Panc1 (cell line): ENCODE results near the gene KLHDC8A.

ENCODE experiments used
- CTCF ChIP-seq: fragments of 450-650 bp; IDR thresholded peaks from 2 replicates; pipeline ENCODE4 v1.5.1; 2017; ENCODE audit warnings: mild to moderate bottlenecking
- POLR2AphosphoS5 ChIP-seq: IDR thresholded peaks from 2 replicates; pipeline ENCODE4 v1.6.1; 2012; ENCODE audit warnings: mild to moderate bottlenecking, low read depth, low read length, moderate library complexity
- TCF7L2 ChIP-seq: IDR thresholded peaks from 2 replicates; pipeline ENCODE4 v1.6.1; 2011; ENCODE audit warnings: mild to moderate bottlenecking, low read depth, low read length, inconsistent platforms
- TF ChIP-seq, protein P1 (sequence below), 2 experiments: IDR thresholded peaks; 2 replicates each; pipeline ENCODE4 v1.6.1; 2011 to 2012; ENCODE audit warnings: low read depth in 2 of 2, control low read depth in 1 of 2, low read length in 1 of 2, mild to moderate bottlenecking in 1 of 2, moderate library complexity in 1 of 2; ENCODE audit not compliant: insufficient read depth in 1 of 2

DNA sequence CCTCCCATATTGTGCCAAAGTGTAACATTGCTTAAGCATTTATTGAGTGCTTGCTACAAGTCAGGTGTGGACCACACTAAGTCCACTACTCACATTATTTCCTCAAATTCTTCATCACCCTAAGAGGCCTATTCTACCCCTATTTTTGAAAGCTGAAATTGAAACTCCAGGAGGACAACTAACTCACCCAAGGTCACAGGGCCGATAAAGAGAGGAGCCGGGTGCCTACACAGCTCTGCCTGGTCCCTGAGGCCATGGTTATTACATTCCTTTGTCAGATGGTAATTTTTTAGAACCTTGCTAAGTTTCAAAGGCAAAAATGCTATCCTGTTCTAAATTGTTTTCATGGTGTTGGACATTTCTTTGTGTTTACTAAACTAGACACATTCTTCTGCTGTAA lies 24.2 kb upstream of the KLHDC8A start:
- no peak for TF ChIP-seq CTCF
- TF ChIP-seq POLR2AphosphoS5 = no peak
- TF ChIP-seq TCF7L2 = no peak
- TF ChIP-seq, protein P1, sequence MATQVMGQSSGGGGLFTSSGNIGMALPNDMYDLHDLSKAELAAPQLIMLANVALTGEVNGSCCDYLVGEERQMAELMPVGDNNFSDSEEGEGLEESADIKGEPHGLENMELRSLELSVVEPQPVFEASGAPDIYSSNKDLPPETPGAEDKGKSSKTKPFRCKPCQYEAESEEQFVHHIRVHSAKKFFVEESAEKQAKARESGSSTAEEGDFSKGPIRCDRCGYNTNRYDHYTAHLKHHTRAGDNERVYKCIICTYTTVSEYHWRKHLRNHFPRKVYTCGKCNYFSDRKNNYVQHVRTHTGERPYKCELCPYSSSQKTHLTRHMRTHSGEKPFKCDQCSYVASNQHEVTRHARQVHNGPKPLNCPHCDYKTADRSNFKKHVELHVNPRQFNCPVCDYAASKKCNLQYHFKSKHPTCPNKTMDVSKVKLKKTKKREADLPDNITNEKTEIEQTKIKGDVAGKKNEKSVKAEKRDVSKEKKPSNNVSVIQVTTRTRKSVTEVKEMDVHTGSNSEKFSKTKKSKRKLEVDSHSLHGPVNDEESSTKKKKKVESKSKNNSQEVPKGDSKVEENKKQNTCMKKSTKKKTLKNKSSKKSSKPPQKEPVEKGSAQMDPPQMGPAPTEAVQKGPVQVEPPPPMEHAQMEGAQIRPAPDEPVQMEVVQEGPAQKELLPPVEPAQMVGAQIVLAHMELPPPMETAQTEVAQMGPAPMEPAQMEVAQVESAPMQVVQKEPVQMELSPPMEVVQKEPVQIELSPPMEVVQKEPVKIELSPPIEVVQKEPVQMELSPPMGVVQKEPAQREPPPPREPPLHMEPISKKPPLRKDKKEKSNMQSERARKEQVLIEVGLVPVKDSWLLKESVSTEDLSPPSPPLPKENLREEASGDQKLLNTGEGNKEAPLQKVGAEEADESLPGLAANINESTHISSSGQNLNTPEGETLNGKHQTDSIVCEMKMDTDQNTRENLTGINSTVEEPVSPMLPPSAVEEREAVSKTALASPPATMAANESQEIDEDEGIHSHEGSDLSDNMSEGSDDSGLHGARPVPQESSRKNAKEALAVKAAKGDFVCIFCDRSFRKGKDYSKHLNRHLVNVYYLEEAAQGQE (IDR thresholded peaks at IDR 0.05; ENCODE audit: insufficient read depth in 1 of 2, low read depth in 2 of 2, low read length in 1 of 2) = no peak
